ENCODE measurements around the gene C2orf76. TPM values are rescaled to one million over a fixed set of nuclear protein-coding genes. Genes with fewer than 3 reads are reported as not detected.

The C2orf76 gene
- polyA plus RNA-seq, 4 donors: 11.0 to 13.5 (median 12.2) TPM

- Histone ChIP-seq H3K27me3 (ENCODE audit: control insufficient read depth in 3 of 3, insufficient read depth in 3 of 3, low read length in 3 of 3) (no peaks in the 10 kb centered on the region), H3K4me3 (ENCODE audit: low read depth in 1 of 3, low read length in 3 of 3) (no peak overlapping the region), H3K36me3 (ENCODE audit: control insufficient read depth in 3 of 3, insufficient read depth in 2 of 3, low read depth in 1 of 3, low read length in 3 of 3) (peaks cover 0 to 2% (median 0%) of the 10 kb centered on the region in 3 donors), H3K4me1 (ENCODE audit: control insufficient read depth in 3 of 3, insufficient read depth in 2 of 3, low read depth in 1 of 3, low read length in 2 of 3) (no peaks in the 10 kb centered on the region), H3K9me3 (ENCODE audit: control insufficient read depth in 2 of 2, insufficient read depth in 1 of 2, low read depth in 1 of 2, low read length in 1 of 2) (no peaks in the 10 kb centered on the region), H3K27ac (ENCODE audit: low read depth in 1 of 3, low read length in 2 of 3) (no peak overlapping the region)
- FAIRE-seq (no peak), DNase-seq (no peak)
- WGBS, 3 donors: 70 to 85% (median 78%) methylated on average over 11 of the region's 11 CpGs
These were observed 105.8 kb downstream of the C2orf76 start for GRCh38 chr2:119260646-119261492.

DNA sequence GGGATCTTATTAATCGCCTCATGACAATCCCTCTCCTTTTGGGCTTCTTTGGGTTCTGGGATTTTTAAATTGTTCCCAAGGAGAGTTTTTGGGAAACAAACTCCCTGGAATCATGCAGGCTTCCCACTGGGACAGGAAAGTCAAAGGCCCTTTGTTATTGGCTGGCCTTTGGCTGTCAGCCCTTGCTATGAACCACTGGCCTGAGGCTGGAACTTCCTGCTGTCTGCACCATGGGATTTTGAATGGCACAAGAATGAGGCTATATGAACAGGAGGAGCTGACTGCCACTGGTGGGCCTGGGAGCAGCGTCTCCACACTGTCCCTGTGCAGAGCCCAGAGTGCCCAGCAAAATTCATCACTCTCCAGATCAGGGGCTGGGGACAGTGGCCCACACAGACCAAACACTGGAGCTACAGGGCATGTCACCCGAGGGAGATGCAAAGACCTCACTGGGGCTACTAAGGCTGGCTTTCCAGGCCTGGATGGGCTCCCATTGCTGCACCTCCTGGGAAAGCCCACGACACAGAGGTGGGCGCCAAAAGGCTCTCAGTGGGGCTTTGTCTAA, 107.3 kb downstream of the C2orf76 start:
- Histone ChIP-seq H3K27ac (ENCODE audit: low read depth in 1 of 3, low read length in 2 of 3) (no peak overlapping the region), H3K4me3 (ENCODE audit: low read depth in 1 of 3, low read length in 3 of 3) (no peak overlapping the region), H3K36me3 (ENCODE audit: control insufficient read depth in 3 of 3, insufficient read depth in 2 of 3, low read depth in 1 of 3, low read length in 3 of 3) (peaks cover 0 to 2% (median 0%) of the 10 kb centered on the region in 3 donors), H3K4me1 (ENCODE audit: control insufficient read depth in 3 of 3, insufficient read depth in 2 of 3, low read depth in 1 of 3, low read length in 2 of 3) (no peaks in the 10 kb centered on the region), H3K9me3 (ENCODE audit: control insufficient read depth in 2 of 2, insufficient read depth in 1 of 2, low read depth in 1 of 2, low read length in 1 of 2) (no peaks in the 10 kb centered on the region), H3K27me3 (ENCODE audit: control insufficient read depth in 3 of 3, insufficient read depth in 3 of 3, low read length in 3 of 3) (no peaks in the 10 kb centered on the region)
- 85 to 99% (median 90%) methylated on average over 5 of the region's 5 CpGs for WGBS, 3 donors
- DNase-seq: no peak
- FAIRE-seq: no peak

GRCh38 chr2:119257198-119257597, 109.4 kb downstream of the C2orf76 start:
- Histone ChIP-seq H3K9me3 (ENCODE audit: control insufficient read depth in 2 of 2, insufficient read depth in 1 of 2, low read depth in 1 of 2, low read length in 1 of 2) (no peaks in the 10 kb centered on the region), H3K4me1 (ENCODE audit: control insufficient read depth in 3 of 3, insufficient read depth in 2 of 3, low read depth in 1 of 3, low read length in 2 of 3) (no peaks in the 10 kb centered on the region), H3K4me3 (ENCODE audit: low read depth in 1 of 3, low read length in 3 of 3) (no peak overlapping the region), H3K27me3 (ENCODE audit: control insufficient read depth in 3 of 3, insufficient read depth in 3 of 3, low read length in 3 of 3) (no peaks in the 10 kb centered on the region), H3K36me3 (ENCODE audit: control insufficient read depth in 3 of 3, insufficient read depth in 2 of 3, low read depth in 1 of 3, low read length in 3 of 3) (no peaks in the 10 kb centered on the region), H3K27ac (ENCODE audit: low read depth in 1 of 3, low read length in 2 of 3) (no peak overlapping the region)
- FAIRE-seq (no peak), DNase-seq (no peak)
- WGBS, 3 donors: 93 to 97% (median 94%) methylated on average over 9 of the region's 9 CpGs

- Histone ChIP-seq H3K4me1 (ENCODE audit: control insufficient read depth in 3 of 3, insufficient read depth in 2 of 3, low read depth in 1 of 3, low read length in 2 of 3) (no peaks in the 10 kb centered on the region), H3K27me3 (ENCODE audit: control insufficient read depth in 3 of 3, insufficient read depth in 3 of 3, low read length in 3 of 3) (no peaks in the 10 kb centered on the region), H3K36me3 (ENCODE audit: control insufficient read depth in 3 of 3, insufficient read depth in 2 of 3, low read depth in 1 of 3, low read length in 3 of 3) (no peaks in the 10 kb centered on the region), H3K9me3 (ENCODE audit: control insufficient read depth in 2 of 2, insufficient read depth in 1 of 2, low read depth in 1 of 2, low read length in 1 of 2) (no peaks in the 10 kb centered on the region), H3K4me3 (ENCODE audit: low read depth in 1 of 3, low read length in 3 of 3) (no peak overlapping the region), H3K27ac (ENCODE audit: low read depth in 1 of 3, low read length in 2 of 3) (no peak overlapping the region)
- 86 to 98% (median 97%) methylated on average over 2 of the region's 2 CpGs for WGBS, 3 donors
- DNase-seq: no peak
- no peak for FAIRE-seq
These were observed 110.1 kb downstream of the C2orf76 start for GRCh38 chr2:119256582-119256921.

DNA sequence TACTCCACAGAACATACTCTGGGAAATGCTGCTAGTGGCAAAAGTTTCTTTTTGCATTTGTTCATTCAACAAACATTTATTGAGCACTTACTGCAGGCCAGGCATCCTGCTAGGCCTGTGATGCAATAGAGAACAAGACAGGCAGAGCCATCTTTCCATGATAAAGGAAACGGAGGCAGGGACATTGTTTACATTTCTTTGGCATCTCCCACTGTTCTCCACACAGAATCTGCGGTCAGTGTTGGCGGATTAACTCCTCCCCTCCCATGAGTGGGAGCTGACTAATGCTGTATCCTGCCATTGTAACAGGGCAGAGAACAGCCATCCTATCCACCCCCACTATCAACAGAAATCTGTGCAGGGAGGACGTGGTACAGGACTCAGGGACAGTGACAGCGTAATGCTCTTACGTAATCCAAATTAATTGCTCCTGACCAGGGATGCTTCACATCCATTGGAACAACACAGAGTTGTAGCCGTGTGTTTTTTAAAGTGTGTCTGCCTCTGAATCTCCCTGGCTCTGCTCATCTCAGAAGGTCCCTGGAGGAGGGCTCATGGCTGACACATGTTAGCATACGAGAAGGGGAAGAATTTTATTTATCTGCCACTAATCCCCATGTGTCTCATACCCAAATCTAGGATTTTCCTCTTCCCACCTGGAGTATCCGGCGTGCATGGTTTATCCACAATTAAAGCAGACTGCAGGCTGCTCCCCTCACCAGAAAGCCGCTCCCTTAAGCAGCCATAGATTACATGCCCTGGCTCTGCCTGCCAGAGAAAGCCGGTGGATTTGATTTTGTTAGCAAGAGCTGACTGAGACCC, 110.7 kb downstream of the C2orf76 start:
- WGBS, 3 donors: 70 to 83% (median 76%) methylated on average over 12 of the region's 12 CpGs
- no peaks in the 10 kb centered on the region for H3K36me3 ChIP-seq (ENCODE audit: control insufficient read depth in 3 of 3, insufficient read depth in 2 of 3, low read depth in 1 of 3, low read length in 3 of 3)
- FAIRE-seq: no peak
- H3K9me3 ChIP-seq (ENCODE audit: control insufficient read depth in 2 of 2, insufficient read depth in 1 of 2, low read depth in 1 of 2, low read length in 1 of 2): no peaks in the 10 kb centered on the region
- no peaks in the 10 kb centered on the region for H3K27me3 ChIP-seq (ENCODE audit: control insufficient read depth in 3 of 3, insufficient read depth in 3 of 3, low read length in 3 of 3)
- no peaks in the 10 kb centered on the region for H3K4me1 ChIP-seq (ENCODE audit: control insufficient read depth in 3 of 3, insufficient read depth in 2 of 3, low read depth in 1 of 3, low read length in 2 of 3)
- H3K27ac ChIP-seq (ENCODE audit: low read depth in 1 of 3, low read length in 2 of 3): no peak overlapping the region
- no peak overlapping the region for H3K4me3 ChIP-seq (ENCODE audit: low read depth in 1 of 3, low read length in 3 of 3)
- DNase-seq: no peak

- Histone ChIP-seq H3K9me3 (ENCODE audit: control insufficient read depth in 2 of 2, insufficient read depth in 1 of 2, low read depth in 1 of 2, low read length in 1 of 2) (no peaks in the 10 kb centered on the region), H3K27ac (ENCODE audit: low read depth in 1 of 3, low read length in 2 of 3) (no peak overlapping the region), H3K27me3 (ENCODE audit: control insufficient read depth in 3 of 3, insufficient read depth in 3 of 3, low read length in 3 of 3) (no peaks in the 10 kb centered on the region), H3K4me1 (ENCODE audit: control insufficient read depth in 3 of 3, insufficient read depth in 2 of 3, low read depth in 1 of 3, low read length in 2 of 3) (no peaks in the 10 kb centered on the region), H3K4me3 (ENCODE audit: low read depth in 1 of 3, low read length in 3 of 3) (no peak overlapping the region), H3K36me3 (ENCODE audit: control insufficient read depth in 3 of 3, insufficient read depth in 2 of 3, low read depth in 1 of 3, low read length in 3 of 3) (no peaks in the 10 kb centered on the region)
- 92 to 98% (median 96%) methylated on average over 10 of the region's 10 CpGs for WGBS, 3 donors
- FAIRE-seq: no peak
- DNase-seq: no peak
These were observed 112.0 kb downstream of the C2orf76 start for GRCh38 chr2:119254601-119255080.

DNA sequence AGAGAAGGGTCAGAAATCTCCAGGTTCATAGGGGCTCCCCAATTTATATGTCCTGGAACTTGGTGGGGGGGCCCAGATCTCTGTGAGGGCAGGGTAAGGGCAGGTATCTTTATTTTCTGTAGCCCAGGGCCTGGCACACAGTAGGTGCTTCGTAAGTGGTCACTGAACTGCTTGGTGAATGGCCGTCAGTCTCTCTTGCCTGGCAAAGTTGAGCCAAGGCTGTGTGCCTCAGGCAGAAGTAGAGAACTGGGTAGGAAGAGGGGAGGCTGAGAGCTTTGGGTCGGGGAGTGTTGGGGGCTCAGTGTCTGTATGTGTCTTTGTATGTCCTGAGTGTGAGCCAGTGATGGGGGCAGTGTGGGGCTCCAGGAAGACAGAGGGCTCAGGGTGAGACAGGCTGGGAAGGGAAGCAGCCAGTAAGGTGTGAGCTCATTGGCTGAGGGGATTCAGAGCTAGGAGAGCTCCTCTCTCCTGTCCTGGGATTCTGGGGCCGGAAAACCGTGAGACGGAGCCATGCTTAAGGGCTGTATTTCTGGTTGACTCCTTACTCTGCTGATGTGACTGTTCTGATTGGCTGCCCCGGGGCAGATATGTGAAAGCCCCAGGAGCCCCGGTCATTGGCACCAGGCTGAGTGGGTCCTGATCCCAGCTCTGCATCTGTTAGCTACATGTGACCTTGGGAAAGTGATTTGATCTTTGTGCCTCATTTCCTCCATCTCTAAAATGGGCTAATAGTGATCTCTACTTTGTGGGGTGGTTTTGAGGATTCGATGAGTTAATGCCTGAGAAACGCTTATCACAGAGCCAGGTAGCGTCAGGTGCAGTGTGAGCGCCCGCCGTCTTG, 112.7 kb downstream of the C2orf76 start:
- DNase-seq: no peak
- Histone ChIP-seq H3K36me3 (ENCODE audit: control insufficient read depth in 3 of 3, insufficient read depth in 2 of 3, low read depth in 1 of 3, low read length in 3 of 3) (no peaks in the 10 kb centered on the region), H3K9me3 (ENCODE audit: control insufficient read depth in 2 of 2, insufficient read depth in 1 of 2, low read depth in 1 of 2, low read length in 1 of 2) (no peaks in the 10 kb centered on the region), H3K4me3 (ENCODE audit: low read depth in 1 of 3, low read length in 3 of 3) (no peak overlapping the region), H3K4me1 (ENCODE audit: control insufficient read depth in 3 of 3, insufficient read depth in 2 of 3, low read depth in 1 of 3, low read length in 2 of 3) (no peaks in the 10 kb centered on the region), H3K27me3 (ENCODE audit: control insufficient read depth in 3 of 3, insufficient read depth in 3 of 3, low read length in 3 of 3) (no peaks in the 10 kb centered on the region), H3K27ac (ENCODE audit: low read depth in 1 of 3, low read length in 2 of 3) (no peak overlapping the region)
- 90 to 94% (median 90%) methylated on average over 14 of the region's 14 CpGs for WGBS, 3 donors
- no peak for FAIRE-seq

Data from small intestine (tissue), 7 donors.